Measurements from ENCODE around the gene EIF3K.

DNA sequence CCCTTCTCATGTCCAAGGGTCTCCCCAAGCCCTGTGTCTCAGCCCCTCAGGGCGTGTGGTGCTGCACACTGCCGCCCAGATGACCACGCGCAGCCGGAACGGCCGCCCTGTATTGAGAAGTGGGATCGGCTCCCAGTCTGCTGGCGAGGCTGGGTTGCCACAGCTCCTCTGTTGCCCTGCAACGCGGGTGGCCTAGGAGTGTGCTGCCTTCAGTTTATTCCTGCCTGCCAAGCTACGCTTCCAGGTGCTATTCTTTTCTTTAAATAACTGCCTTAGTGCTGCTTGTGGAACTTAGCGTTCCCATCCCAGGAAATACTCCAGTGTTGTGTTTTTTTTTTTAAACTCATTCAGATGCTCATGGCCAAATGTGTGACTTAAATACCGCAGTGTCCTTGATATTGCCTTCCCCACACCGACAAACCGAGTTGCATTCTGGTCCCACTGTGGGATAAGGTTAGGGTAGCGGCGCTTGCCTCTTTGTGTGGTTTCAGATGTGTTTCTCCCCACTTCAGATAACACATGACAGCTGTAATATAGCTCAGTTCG lies 45.0 kb downstream of the EIF3K start:
- TF ChIP-seq POLR2AphosphoS5 (IDR thresholded peaks at IDR 0.05; ENCODE audit: borderline replicate concordance, low read depth, low read length), result no peak
- no peak for TF ChIP-seq EZH2 (IDR thresholded peaks at IDR 0.05)
- no peak for TF ChIP-seq FOXP2 (optimal IDR thresholded peaks at IDR 0.05; ENCODE audit: control extremely low read depth, extremely low read length, insufficient read depth)

All from SK-N-MC (cell line).